HG03066 (cell line): Measurements from ENCODE around the gene CTPS1.

ENCODE experiments used
- ATAC-seq: cut with Tn5 transposase; IDR thresholded peaks from one replicate; pipeline ENCODE4 v1.9.1; 2021; ENCODE audit warnings: low read depth; ENCODE audit not compliant: unreplicated experiment

Gene CTPS1

GRCh38 chr1:41021526-41022308, 42.2 kb downstream of the CTPS1 start, which contains the start of gene SLFNL1:
Gene SLFNL1, minus strand, starts transcription at chr1:41021725. Its CDS starts 1,065 bp downstream, at chr1:41020660.
- ATAC-seq, result no peak

- ATAC-seq, result no peak
These were observed 42.9 kb downstream of the CTPS1 start for GRCh38 chr1:41022424-41022823.

GRCh38 chr1:41023279-41023990, 43.9 kb downstream of the CTPS1 start:
- no peak for ATAC-seq

- ATAC-seq, result no peak
These were observed 45.5 kb downstream of the CTPS1 start for GRCh38 chr1:41024953-41025352.

DNA sequence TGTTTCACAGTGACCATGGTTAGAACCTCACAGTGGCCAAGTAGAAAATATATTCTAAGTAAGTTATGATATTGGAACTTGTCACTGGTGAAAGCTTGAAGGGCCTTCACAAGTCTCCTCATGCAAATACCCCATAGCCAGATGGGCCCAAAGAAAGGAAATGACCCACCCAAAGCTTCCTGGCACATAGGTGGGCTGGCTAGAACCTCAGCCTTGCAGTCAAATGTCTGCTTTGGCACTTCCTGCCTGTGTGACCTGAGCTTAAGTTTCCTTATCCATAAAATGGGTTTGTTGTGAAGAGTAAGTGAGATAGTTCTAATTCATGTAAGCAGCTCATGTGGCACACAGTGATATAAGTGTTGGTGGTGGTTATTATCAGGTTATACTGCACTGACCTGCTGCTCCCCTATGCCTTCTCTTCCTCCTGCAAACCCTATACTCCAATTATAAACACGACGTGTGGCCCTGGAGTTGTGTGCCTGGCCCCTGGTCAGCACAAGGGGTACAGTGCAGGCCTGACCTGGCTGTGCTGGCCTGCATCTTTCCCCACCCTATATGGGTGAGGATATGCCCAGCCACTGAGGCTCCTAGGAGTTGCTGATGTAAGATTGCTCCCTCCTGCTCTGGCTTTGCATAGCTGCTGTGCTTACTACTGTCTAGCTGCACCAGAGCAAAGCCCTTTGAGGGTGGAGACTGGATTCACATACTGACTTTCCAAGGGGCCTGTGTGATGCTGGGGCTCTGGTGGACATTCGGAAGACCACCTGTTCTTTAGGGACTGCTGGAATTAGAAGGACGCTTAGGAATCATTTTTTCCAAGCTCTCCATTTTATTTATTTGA, 46.7 kb downstream of the CTPS1 start:
- no peak for ATAC-seq

DNA sequence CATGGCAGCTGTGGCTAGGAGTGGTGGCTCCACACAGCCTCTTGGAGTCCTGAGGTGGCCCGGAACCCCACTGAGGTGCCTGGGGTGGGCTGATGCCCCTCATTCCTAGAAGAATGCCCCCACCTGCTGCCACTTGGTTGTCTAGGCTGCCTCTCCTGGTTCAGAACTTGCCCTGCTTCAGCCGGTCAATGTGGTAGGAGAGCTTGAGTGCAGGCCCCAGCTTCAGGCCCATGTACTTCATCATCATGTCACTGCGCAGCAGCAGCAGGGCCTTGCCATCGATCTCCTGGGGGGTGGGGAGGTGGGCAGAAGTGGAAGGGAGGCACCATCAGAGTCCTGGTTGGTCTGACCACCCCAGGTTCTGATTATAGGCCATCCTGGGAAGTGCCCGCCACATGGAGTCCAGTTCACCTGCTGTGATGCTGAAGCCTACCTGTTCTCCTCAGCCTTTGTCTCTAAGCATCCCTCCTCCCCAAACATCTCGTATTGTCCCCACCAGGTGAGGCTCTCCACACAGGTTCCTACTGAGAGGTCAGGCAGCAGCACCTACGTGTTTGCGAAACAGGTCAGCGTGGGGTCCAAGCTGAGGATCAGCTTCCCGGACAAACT, 48.6 kb downstream of the CTPS1 start:
- no peak for ATAC-seq

- no peak for ATAC-seq
These were observed 51.5 kb downstream of the CTPS1 start for GRCh38 chr1:41030872-41031616.

DNA sequence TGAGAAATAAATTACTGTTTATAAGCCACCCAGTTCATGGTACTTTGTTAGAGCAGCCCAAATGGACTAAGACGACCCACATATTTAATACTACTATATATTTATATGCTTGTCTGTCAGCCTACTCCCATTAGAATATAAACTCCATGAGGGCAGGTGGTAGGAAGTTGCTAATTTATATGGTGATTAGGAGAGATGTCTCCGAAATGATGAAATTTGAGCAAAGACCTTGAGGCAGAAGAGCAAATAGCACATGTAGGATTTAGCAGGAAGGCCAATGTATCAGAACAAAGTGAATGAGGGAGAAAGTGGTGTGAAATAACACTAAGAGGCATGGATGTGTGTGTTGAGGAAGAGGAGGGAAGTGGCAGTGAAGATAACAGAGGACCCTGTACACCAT, 52.7 kb downstream of the CTPS1 start:
- ATAC-seq, result no peak

DNA sequence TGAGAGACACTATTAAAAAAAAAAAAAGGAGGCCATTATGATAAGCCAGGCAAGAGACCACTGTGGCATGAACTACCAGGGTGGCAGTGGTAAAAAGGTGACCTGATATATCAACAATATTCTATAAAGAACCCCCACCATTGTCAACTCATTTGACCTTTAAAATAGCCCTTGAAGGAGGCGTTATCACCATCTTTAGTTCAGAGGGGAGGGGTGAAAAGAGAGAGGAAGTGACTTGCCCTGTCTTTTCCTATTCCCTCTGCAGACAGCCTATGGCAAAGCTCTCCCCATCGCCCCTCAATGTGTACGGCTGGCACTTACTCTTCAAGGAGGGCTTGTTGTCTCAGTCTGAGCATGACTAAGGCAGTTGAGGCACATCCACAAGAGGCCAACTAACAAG, 53.8 kb downstream of the CTPS1 start:
- no peak for ATAC-seq

- no peak for ATAC-seq
These were observed 57.8 kb downstream of the CTPS1 start for GRCh38 chr1:41037116-41037903.

- no peak for ATAC-seq
These were observed 58.6 kb downstream of the CTPS1 start for GRCh38 chr1:41038110-41038509.

DNA sequence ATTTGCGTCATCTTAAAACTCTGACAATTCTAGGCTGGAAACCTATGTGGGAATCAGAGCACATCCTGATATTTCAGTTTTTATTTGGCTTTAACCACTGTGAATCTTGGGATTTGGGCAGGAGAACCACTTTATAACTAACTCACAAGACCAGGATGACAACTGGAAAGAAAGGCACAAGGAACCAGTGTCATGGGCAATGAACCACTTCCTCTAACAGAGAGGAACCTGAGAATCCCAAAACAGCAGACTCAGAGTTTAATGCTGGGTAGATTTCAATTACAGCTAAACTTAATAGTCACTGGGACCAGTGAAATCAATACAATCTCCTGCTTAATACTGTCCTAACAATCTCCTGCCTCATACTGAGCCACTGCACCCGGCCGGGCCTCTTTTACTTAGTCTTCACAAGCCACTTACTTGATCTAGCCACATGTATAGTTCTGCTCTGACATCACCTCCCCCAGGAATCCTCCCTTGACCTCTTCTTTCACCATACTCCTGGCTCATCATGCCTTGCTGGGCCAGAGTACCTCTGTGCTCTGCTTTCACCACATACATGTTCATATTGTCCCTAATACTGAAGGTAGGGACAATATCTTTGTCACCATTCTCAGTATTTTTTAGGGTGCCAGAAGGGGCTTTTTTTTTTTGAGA, 62.2 kb downstream of the CTPS1 start:
- no peak for ATAC-seq

DNA sequence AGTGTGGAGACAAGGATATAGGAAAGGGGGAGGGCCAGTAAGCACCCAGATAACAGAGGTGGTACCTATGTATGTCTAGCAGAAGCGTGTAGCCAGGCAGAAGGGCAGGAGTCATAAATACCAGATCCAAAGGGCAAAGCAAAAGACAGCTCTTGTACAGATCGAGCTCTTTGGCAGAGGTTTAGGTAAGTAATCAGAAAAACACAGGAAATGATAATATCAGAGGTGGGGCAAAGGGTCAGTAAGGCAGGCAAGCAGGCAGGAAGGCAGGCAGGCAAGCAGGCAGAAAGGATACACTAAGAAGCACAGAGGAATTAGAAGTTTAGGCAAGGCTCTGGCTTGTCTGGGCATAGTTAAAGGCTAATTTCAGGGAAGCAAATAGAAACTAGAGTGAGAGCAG, 64.7 kb downstream of the CTPS1 start:
- no peak for ATAC-seq

DNA sequence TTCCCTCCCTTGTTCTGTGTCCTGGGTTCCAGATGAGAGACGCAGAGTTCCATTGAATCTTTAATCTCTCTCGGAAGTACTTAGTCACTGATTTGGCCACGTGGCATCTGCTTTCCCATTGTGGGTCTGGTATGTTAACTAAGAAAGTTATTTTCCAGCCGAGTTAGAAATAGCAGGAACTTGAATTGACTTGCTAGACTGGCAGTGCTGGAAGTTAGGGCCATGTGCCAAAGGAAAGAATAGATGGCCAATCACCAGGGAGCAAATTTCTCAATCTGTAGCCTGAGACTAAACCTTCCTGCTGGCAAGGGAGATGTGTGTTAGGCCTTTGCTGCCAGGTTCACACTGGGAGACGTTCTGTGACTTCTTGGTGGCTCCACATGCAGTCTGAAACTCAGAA, 66.2 kb downstream of the CTPS1 start:
- no peak for ATAC-seq

GRCh38 chr1:41046347-41046775, 66.9 kb downstream of the CTPS1 start:
- no peak for ATAC-seq

DNA sequence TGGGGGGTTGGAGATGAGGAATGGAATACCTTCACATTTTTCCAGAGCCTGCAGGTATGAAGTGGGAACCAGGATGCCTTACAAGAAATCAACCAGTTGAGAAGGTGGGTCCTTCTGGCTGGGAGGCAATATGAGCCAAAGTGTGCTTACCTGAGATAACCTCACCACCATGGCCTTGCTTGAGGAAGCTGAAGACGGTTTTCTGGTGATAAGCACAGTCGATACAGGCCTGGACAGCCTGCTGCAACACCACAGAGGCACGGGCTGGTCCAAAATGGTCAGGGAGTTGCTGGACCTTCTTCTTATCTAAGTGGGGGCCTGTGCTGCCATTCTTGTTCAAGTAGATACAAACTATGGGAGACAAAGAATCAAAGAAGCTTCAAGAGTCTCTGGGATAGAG, 69.0 kb downstream of the CTPS1 start:
- no peak for ATAC-seq

DNA sequence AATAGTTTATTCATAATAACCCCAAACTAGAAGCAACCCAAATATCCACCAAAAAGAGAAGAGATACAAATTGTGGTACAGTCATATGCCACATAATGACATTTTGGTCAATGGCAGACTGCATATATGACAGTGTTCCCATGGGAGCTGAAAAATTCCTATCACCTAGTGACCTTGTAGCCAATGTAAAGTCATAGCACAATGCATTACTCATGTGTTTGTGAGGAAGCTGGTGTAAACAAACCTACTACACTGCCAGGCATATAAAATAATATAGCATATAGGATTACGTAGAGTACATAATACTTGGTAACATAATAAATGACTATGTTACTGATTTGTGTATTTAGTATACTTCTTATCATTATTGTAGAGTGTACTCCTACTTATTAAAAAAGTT, 71.5 kb downstream of the CTPS1 start:
- ATAC-seq, result no peak

DNA sequence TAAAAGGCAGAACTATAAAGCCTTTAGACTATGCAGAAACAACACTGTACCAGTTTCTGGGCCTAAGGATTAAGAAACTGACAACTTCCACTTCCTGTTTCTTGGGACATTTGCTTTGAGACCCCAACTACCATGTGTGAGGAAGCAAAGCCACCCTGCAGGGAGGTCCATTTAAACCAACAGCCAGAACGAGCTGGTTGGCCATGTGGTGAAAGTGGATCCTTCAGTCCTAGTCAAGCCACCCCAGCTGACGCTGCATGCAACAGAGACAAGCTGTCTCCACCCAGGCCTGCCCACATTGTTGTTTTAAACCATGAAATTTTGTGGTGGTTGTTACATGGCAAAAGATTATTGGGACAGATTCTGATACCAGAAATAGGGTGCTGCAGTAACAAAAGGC, 73.8 kb downstream of the CTPS1 start:
- ATAC-seq, result no peak

DNA sequence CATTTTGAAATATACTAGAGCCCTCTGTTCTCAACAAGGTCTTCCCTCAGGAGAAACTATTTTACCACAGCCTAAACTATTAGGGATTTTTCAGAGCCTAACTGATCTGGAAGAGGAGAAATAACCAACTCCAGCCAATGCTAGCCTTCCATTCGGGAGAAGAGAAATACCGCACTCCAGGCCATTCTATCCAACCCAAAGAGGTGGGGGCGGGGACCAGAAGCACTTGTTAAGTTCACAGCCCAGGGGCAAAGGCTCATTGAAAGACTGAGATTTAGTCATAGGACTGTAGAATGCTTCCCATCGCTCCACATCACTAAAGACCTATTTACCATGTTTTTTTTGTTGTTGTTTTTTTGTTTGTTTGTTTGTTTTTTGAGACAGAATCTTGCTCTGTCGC, 77.4 kb downstream of the CTPS1 start:
- no peak for ATAC-seq
